DND-41 (cell line): ENCODE results near the gene ZNF232.
"Not testable (repeated sequence)": the region's sequence is repeated elsewhere in the genome, so short reads cannot be mapped to it uniquely, and the experiment has no call there.

ENCODE experiments used
- ATAC-seq: fragments of 200-7000 bp; cut with Tn5 transposase; 3 replicates; pipeline ENCODE4 v1.9.1; 2021; ENCODE audit warnings: low read depth; ENCODE audit not compliant: insufficient read depth
- DNase-seq: peaks from one replicate; pipeline ENCODE4 v3.0.0-alpha.2; 2020
- H2AFZ ChIP-seq: 2 replicates; pipeline ENCODE4 v1.6.0; 2012; ENCODE audit warnings: low read depth, low read length
- H3K27ac ChIP-seq: 2 replicates; pipeline ENCODE4 v1.5.1; 2012; ENCODE audit warnings: low read length, inconsistent platforms
- H3K27me3 ChIP-seq: fragments of 200-600 bp; sonication (generic); 2 replicates; pipeline ENCODE4 v1.6.0; 2012; ENCODE audit warnings: low read length, mild to moderate bottlenecking, inconsistent platforms; ENCODE audit not compliant: insufficient read depth, poor library complexity
- H3K36me3 ChIP-seq: 2 replicates; pipeline ENCODE4 v1.5.1; 2012; ENCODE audit warnings: low read length, inconsistent platforms; ENCODE audit not compliant: insufficient read depth
- H3K4me1 ChIP-seq: 2 replicates; pipeline ENCODE4 v1.5.1; 2012; ENCODE audit warnings: mild to moderate bottlenecking, low read length; ENCODE audit not compliant: insufficient read depth
- H3K4me2 ChIP-seq: 2 replicates; pipeline ENCODE4 v1.6.0; 2012; ENCODE audit warnings: mild to moderate bottlenecking, moderate library complexity, low read length, inconsistent platforms; ENCODE audit not compliant: insufficient read depth
- H3K4me3 ChIP-seq, 2 experiments: fragments of 200-600 bp in 1 of 2; shearing (Covaris generic) in 1 of 2; 2 replicates each; pipeline ENCODE4 v1.5.1; 2012 to 2016; ENCODE audit warnings: inconsistent platforms in 2 of 2, low read length in 2 of 2, mild to moderate bottlenecking in 2 of 2, low read depth in 1 of 2, moderate library complexity in 1 of 2
- H3K79me2 ChIP-seq: 2 replicates; pipeline ENCODE4 v1.6.0; 2012; ENCODE audit warnings: low read length, inconsistent platforms; ENCODE audit not compliant: insufficient read depth
- H3K9ac ChIP-seq: 2 replicates; pipeline ENCODE4 v1.6.0; 2012; ENCODE audit warnings: low read depth, mild to moderate bottlenecking, inconsistent platforms, low read length, moderate library complexity
- H3K9me3 ChIP-seq: 2 replicates; pipeline ENCODE4 v1.5.1; 2012; ENCODE audit warnings: low read length, moderate library complexity, mild to moderate bottlenecking, inconsistent platforms; ENCODE audit not compliant: insufficient read depth, severe bottlenecking
- H4K20me1 ChIP-seq: 2 replicates; pipeline ENCODE4 v1.6.0; 2012; ENCODE audit warnings: low read length; ENCODE audit not compliant: insufficient read depth
- EZH2 ChIP-seq: IDR thresholded peaks from 3 replicates; pipeline ENCODE4 v1.6.1; 2012; ENCODE audit warnings: borderline replicate concordance, low read depth, mild to moderate bottlenecking, moderate library complexity, low read length, inconsistent platforms; ENCODE audit not compliant: severe bottlenecking
- TF ChIP-seq, protein P1 (sequence below): IDR thresholded peaks from 2 replicates; pipeline ENCODE4 v1.5.1; 2012; ENCODE audit warnings: borderline replicate concordance, low read length, moderate library complexity, mild to moderate bottlenecking; ENCODE audit not compliant: poor library complexity, severe bottlenecking; ENCODE audit errors: extremely low read depth

Gene ZNF232

DNA sequence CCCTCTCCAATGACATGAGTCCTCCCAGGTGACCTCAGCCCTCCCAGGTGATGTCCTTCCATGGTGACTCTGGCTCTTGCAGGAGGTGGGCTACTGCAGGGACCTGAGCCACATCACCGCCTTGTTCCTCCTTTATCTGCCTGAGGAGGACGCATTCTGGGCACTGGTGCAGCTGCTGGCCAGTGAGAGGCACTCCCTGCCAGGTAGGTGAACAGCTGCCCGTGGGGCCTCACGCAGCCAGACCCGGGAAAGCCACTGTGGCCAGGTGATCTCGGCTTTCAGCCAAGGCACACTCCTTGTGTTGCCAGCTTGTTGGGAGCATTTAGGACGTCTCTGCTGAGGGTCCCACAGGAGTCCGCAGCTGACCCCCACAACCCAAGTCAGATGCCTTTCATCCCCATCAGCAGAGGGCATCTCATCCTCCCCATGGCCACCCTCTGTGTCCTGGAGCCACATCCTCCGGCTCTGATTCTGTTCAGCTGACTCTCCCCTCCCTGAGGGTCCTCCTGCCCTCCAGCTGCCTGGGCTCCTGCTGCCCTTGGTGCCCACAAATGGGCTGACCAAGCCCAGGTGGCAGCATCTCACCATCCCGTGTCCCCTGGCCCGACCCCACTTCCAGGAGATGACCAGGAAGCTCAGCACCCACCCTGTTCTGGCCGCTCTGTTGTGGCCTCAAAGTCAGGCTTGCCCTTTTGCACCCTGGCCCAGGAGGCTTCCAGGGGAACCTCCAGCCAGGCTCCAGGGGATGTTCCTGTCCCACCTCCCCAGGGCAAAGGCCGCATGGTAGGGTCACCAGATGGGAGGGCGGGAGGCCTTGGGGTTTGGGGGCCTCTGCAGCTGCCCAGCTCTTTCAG is 24.3 kb upstream of the ZNF232 start:
- H3K27me3 ChIP-seq, result peaks cover 3% of the 10 kb centered on the region
- no peak overlapping the region for H3K4me3 ChIP-seq
- no peaks in the 10 kb centered on the region for H3K4me1 ChIP-seq
- H4K20me1 ChIP-seq, result no peaks in the 10 kb centered on the region
- H3K9ac ChIP-seq, result no peak overlapping the region
- no peak overlapping the region for H3K27ac ChIP-seq
- no peak for DNase-seq
- TF ChIP-seq, protein P1, sequence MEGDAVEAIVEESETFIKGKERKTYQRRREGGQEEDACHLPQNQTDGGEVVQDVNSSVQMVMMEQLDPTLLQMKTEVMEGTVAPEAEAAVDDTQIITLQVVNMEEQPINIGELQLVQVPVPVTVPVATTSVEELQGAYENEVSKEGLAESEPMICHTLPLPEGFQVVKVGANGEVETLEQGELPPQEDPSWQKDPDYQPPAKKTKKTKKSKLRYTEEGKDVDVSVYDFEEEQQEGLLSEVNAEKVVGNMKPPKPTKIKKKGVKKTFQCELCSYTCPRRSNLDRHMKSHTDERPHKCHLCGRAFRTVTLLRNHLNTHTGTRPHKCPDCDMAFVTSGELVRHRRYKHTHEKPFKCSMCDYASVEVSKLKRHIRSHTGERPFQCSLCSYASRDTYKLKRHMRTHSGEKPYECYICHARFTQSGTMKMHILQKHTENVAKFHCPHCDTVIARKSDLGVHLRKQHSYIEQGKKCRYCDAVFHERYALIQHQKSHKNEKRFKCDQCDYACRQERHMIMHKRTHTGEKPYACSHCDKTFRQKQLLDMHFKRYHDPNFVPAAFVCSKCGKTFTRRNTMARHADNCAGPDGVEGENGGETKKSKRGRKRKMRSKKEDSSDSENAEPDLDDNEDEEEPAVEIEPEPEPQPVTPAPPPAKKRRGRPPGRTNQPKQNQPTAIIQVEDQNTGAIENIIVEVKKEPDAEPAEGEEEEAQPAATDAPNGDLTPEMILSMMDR, result no peak
- TF ChIP-seq EZH2, result no peak
- H2AFZ ChIP-seq, result no peak overlapping the region
- no peaks in the 10 kb centered on the region for H3K36me3 ChIP-seq
- H3K79me2 ChIP-seq, result no peaks in the 10 kb centered on the region
- H3K4me2 ChIP-seq, result no peak overlapping the region
- ATAC-seq, result no peak
- H3K9me3 ChIP-seq, result no peaks in the 10 kb centered on the region

- DNase-seq, H3K9ac ChIP-seq, H3K4me1 ChIP-seq: not testable (repeated sequence)
These were observed 23.5 kb upstream of the ZNF232 start for GRCh38 chr17:5135131-5135712.

DNA sequence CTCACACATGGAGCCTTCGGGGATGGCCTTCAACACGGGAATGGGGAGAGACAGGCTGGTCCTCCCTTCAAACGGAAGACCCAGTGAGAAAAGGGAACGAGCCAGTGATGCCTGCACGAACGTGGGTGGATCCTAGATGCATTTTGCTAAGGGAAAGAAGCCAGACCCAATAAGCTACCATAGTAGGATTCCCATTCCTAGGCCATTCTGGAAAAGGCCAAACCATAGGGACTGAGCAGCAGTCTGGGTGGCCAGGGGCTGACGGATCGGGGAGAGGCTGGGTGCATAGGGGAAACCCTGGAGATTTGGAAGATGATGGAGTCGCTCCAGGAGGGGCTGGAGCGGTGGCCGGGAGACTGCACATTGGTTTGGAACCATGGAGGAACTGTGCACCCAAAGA is 22.9 kb upstream of the ZNF232 start:
- not testable (repeated sequence) for H4K20me1 ChIP-seq, H3K27me3 ChIP-seq, DNase-seq, H3K4me1 ChIP-seq, H3K79me2 ChIP-seq, H2AFZ ChIP-seq, H3K9me3 ChIP-seq, H3K4me3 ChIP-seq, H3K9ac ChIP-seq, H3K36me3 ChIP-seq, H3K4me2 ChIP-seq, H3K27ac ChIP-seq, ATAC-seq

More at GRCh38 chr17:5135131-5135712, 23.5 kb upstream of the ZNF232 start:
- H3K36me3 ChIP-seq, H3K27me3 ChIP-seq, H3K27ac ChIP-seq, H3K4me3 ChIP-seq, ATAC-seq, H3K4me2 ChIP-seq, H4K20me1 ChIP-seq, H2AFZ ChIP-seq, H3K79me2 ChIP-seq, H3K9me3 ChIP-seq: not testable (repeated sequence)

GRCh38 chr17:5133961-5134360 is 22.3 kb upstream of the ZNF232 start:
- H3K4me1 ChIP-seq, H3K9me3 ChIP-seq, H3K4me3 ChIP-seq, H3K9ac ChIP-seq, H3K4me2 ChIP-seq, H4K20me1 ChIP-seq, DNase-seq, H3K27ac ChIP-seq, H3K27me3 ChIP-seq, H3K79me2 ChIP-seq, ATAC-seq, H3K36me3 ChIP-seq, H2AFZ ChIP-seq: not testable (repeated sequence)

DNA sequence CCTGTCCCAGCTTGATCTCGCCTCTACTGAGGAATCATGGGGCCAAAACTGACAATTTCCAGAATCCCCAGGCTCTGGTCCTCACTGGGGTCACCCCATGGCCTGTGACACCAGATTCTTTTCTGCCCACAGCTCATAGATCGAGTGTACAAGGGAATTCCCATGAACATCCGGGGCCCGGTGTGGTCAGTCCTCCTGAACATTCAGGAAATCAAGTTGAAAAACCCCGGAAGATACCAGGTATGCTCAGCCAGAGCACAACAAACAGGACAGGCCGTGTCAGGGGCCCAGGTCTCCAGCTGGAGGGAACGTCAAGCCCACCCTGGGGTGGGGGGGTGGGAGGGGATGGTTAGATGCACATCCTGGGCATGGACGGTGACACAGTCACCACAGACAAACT is 21.6 kb upstream of the ZNF232 start:
- no peaks in the 10 kb centered on the region for H3K79me2 ChIP-seq
- no peak overlapping the region for H3K4me2 ChIP-seq
- no peaks in the 10 kb centered on the region for H3K36me3 ChIP-seq
- H3K9me3 ChIP-seq, result no peaks in the 10 kb centered on the region
- H2AFZ ChIP-seq, result no peak overlapping the region
- peaks cover 3% of the 10 kb centered on the region for H3K27me3 ChIP-seq
- DNase-seq (no peak), ATAC-seq (no peak)
- H3K9ac ChIP-seq, result no peak overlapping the region
- no peak overlapping the region for H3K27ac ChIP-seq
- no peak for TF ChIP-seq EZH2
- TF ChIP-seq, protein P1, result no peak
- H3K4me1 ChIP-seq, result no peaks in the 10 kb centered on the region
- H4K20me1 ChIP-seq, result no peaks in the 10 kb centered on the region
- no peak overlapping the region for H3K4me3 ChIP-seq

DNA sequence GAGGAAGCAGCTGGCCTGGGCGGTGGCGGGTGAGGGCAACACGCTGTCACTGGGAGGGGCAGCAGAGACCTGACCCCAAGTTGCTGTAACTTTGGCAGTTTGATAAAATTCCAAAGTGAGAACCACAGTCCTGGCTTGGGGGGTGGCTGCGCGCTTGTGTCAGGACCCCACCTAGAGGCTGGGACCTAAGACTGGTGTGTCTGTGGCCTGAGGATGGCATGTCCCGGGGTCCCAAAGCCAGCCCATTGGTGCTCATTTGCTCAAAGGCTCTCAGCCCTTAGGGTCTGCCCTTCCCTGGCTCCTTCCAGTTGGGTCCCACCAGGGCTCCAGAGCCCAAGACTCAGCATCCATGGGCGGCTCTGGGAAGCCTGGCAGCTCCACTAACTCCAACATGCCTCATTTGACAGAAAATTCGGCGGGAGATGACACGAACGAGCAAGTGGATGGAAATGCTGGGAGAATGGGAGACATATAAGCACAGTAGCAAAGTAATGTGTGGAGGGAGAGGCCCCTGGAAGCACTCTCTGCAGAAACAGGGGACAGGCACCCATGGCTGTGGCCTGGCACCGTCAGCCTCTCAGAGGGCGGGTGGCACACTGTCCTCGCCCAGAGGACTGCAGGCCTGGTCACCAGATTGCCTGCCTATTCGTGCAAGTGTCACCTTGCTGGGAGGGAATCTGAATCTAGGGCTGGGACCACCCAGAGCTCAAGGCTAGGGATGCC is 21.0 kb upstream of the ZNF232 start:
- not testable (repeated sequence) for H3K9ac ChIP-seq, ATAC-seq, H3K36me3 ChIP-seq, H3K4me1 ChIP-seq, DNase-seq, H2AFZ ChIP-seq, H4K20me1 ChIP-seq, H3K79me2 ChIP-seq, H3K27me3 ChIP-seq, H3K4me3 ChIP-seq, H3K27ac ChIP-seq, H3K4me2 ChIP-seq, H3K9me3 ChIP-seq
